Ovary (tissue), 3 donors: ENCODE data around the gene CCDC136.

Experiments used
- CTCF ChIP-seq, 3 donors: fragments of 450-650 bp in 2 of 3; fragments of 200-600 bp in 1 of 3; IDR thresholded peaks; one replicate each; pipeline versions ENCODE4 v1.5.1 to v1.8.0; 2016 to 2022; ENCODE audit warnings: antibody characterized with exemption in 3 of 3, mild to moderate bottlenecking in 1 of 3
- POLR2A ChIP-seq: fragments of 450-650 bp; IDR thresholded peaks from one replicate; pipeline ENCODE4 v1.6.1; 2017; ENCODE audit warnings: antibody characterized with exemption, mild to moderate bottlenecking, moderate library complexity
- donor health status: DM: no; HTN: no; CAD: no.

GRCh38 chr7:128781126-128781525 lies 10.6 kb upstream of the CCDC136 start:
- TF ChIP-seq CTCF (IDR thresholded peaks at IDR 0.05) (no peak), POLR2A (no peak)
